Measurements from ENCODE around the gene GKN2. TPM values are rescaled to one million over a fixed set of nuclear protein-coding genes. Genes with fewer than 3 reads are reported as not detected.

The GKN2 gene
- polyA plus RNA-seq, 3 donors: not detected

GRCh38 chr2:68939962-68940361, 12.7 kb downstream of the GKN2 start:
- H3K4me3 Mint-ChIP-seq: no peak overlapping the region
- peaks cover 1 to 6% (median 2%) of the 10 kb centered on the region in 3 donors for H3K27me3 Mint-ChIP-seq (ENCODE audit: low read depth in 3 of 3)
- H3K4me1 ChIP-seq (ENCODE audit: control insufficient read depth in 1 of 2, insufficient read depth in 2 of 2, low read length in 2 of 2): no peaks in the 10 kb centered on the region
- no peaks in the 10 kb centered on the region for H3K36me3 ChIP-seq (replicated peaks in 1 of 2; ENCODE audit: control insufficient read depth in 1 of 2, insufficient read depth in 2 of 2, low read length in 2 of 2)
- no peak overlapping the region for H3K27ac ChIP-seq (ENCODE audit: low read depth in 1 of 2, low read length in 2 of 2)
- no peak for DNase-seq
- peaks cover 0 to 3% (median 2%) of the 10 kb centered on the region in 7 donors for H3K9me3 Mint-ChIP-seq
- TF ChIP-seq CTCF (IDR thresholded peaks at IDR 0.05): no peak
- no peaks in the 10 kb centered on the region for H3K9me3 ChIP-seq (replicated peaks in 1 of 2; ENCODE audit: control insufficient read depth in 1 of 2, insufficient read depth in 1 of 2, low read length in 2 of 2)
- no peak overlapping the region for H3K4me2 ChIP-seq (replicated peaks; ENCODE audit: extremely low read depth, low read length, poor library complexity, severe bottlenecking)
- intact Hi-C loops (cut with micrococcal nuclease): no loop called here
- H3K36me3 Mint-ChIP-seq: no peaks in the 10 kb centered on the region
- H4K20me1 ChIP-seq (ENCODE audit: insufficient read depth, low read length): no peaks in the 10 kb centered on the region
- 100% methylated on average over 1 of the region's 1 CpG for WGBS (ENCODE audit: insufficient coverage)
- H3K79me2 ChIP-seq (ENCODE audit: insufficient read depth, low read length): no peaks in the 10 kb centered on the region
- no peak overlapping the region for H3K9ac ChIP-seq (ENCODE audit: insufficient read depth, low read length, poor library complexity, severe bottlenecking)
- H3K27ac Mint-ChIP-seq: no peak overlapping the region
- H3K27me3 ChIP-seq (ENCODE audit: control insufficient read depth in 2 of 2, insufficient read depth in 2 of 2, low read length in 2 of 2): no peaks in the 10 kb centered on the region
- H3K4me3 ChIP-seq (replicated peaks in 1 of 3; ENCODE audit: low read depth in 2 of 3, low read length in 3 of 3): no peak overlapping the region
- H2AFZ ChIP-seq (ENCODE audit: insufficient read depth, low read depth, low read length, poor library complexity, severe bottlenecking): no peak overlapping the region
- H3K4me1 Mint-ChIP-seq: peaks cover 1% of the 10 kb centered on the region

- peaks cover 1 to 6% (median 2%) of the 10 kb centered on the region in 3 donors for H3K27me3 Mint-ChIP-seq (ENCODE audit: low read depth in 3 of 3)
- no peak overlapping the region for H3K27ac Mint-ChIP-seq
- Histone ChIP-seq H2AFZ (ENCODE audit: insufficient read depth, low read depth, low read length, poor library complexity, severe bottlenecking) (no peak overlapping the region), H3K79me2 (ENCODE audit: insufficient read depth, low read length) (no peaks in the 10 kb centered on the region), H3K27me3 (ENCODE audit: control insufficient read depth in 2 of 2, insufficient read depth in 2 of 2, low read length in 2 of 2) (no peaks in the 10 kb centered on the region), H3K9ac (ENCODE audit: insufficient read depth, low read length, poor library complexity, severe bottlenecking) (no peak overlapping the region), H3K4me1 (ENCODE audit: control insufficient read depth in 1 of 2, insufficient read depth in 2 of 2, low read length in 2 of 2) (no peaks in the 10 kb centered on the region), H3K27ac (ENCODE audit: low read depth in 1 of 2, low read length in 2 of 2) (no peak overlapping the region), H3K4me3 (replicated peaks in 1 of 3; ENCODE audit: low read depth in 2 of 3, low read length in 3 of 3) (no peak overlapping the region), H4K20me1 (ENCODE audit: insufficient read depth, low read length) (no peaks in the 10 kb centered on the region), H3K4me2 (replicated peaks; ENCODE audit: extremely low read depth, low read length, poor library complexity, severe bottlenecking) (no peak overlapping the region), H3K36me3 (replicated peaks in 1 of 2; ENCODE audit: control insufficient read depth in 1 of 2, insufficient read depth in 2 of 2, low read length in 2 of 2) (no peaks in the 10 kb centered on the region), H3K9me3 (replicated peaks in 1 of 2; ENCODE audit: control insufficient read depth in 1 of 2, insufficient read depth in 1 of 2, low read length in 2 of 2) (no peaks in the 10 kb centered on the region)
- no peak overlapping the region for H3K4me3 Mint-ChIP-seq
- DNase-seq: no peak
- WGBS (ENCODE audit: insufficient coverage): no CpG with 5 or more reads among the region's 3 CpGs
- peaks cover 0 to 3% (median 0%) of the 10 kb centered on the region in 7 donors for H3K9me3 Mint-ChIP-seq
- no peaks in the 10 kb centered on the region for H3K36me3 Mint-ChIP-seq
- intact Hi-C loops (cut with micrococcal nuclease): no loop called here
- peaks cover 1% of the 10 kb centered on the region for H3K4me1 Mint-ChIP-seq
- no peak for TF ChIP-seq CTCF (IDR thresholded peaks at IDR 0.05)
These were observed 13.8 kb downstream of the GKN2 start for GRCh38 chr2:68938938-68939337.
